Cardiac muscle cell (in vitro differentiated cells and primary cell): ENCODE data around the gene ATP4A. TPM values are rescaled to one million over a fixed set of nuclear protein-coding genes. Genes with fewer than 3 reads are reported as not detected.

ENCODE experiments used
- DNase-seq, 2 donors: peaks; one replicate each; pipeline versions ENCODE4 v3.0.0 to v3.0.0-alpha.2; 2010 to 2017; ENCODE audit warnings: low read depth in 1 of 2, low spot score in 1 of 2
- H3K27ac ChIP-seq: fragments of 200-600 bp; sonication (generic); 2 replicates; pipeline ENCODE4 v1.5.1; 2016
- H3K27me3 ChIP-seq: fragments of 200-600 bp; sonication (generic); 2 replicates; pipeline ENCODE4 v1.6.0; 2016; ENCODE audit warnings: control low read depth
- H3K36me3 ChIP-seq: fragments of 200-600 bp; sonication (generic); 2 replicates; pipeline ENCODE4 v1.5.1; 2016; ENCODE audit warnings: control low read depth
- H3K4me1 ChIP-seq: fragments of 200-600 bp; sonication (generic); 2 replicates; pipeline ENCODE4 v1.8.1; 2017; ENCODE audit warnings: low read depth, mild to moderate bottlenecking, mixed run types
- H3K4me3 ChIP-seq: fragments of 200-600 bp; sonication (generic); 2 replicates; pipeline ENCODE4 v1.5.1; 2016; ENCODE audit warnings: mild to moderate bottlenecking
- H3K9me3 ChIP-seq: fragments of 200-600 bp; sonication (generic); 2 replicates; pipeline ENCODE4 v1.5.1; 2017; ENCODE audit warnings: low read depth, mild to moderate bottlenecking, control low read depth
- polyA plus RNA-seq: library from polyadenylated mRNA; unstranded; fragments of >200 nt; fragmentation: Nextera tagmentation; extraction: Ambion mirVana; gene quantifications from 2 replicates; pipeline ENCODE4 v1.2.1, GENCODE V29; 2016
- total RNA-seq: library from RNA; depleted of rRNA; stranded (reverse); fragments of >200 nt; gene quantifications from 2 replicates; pipeline ENCODE4 v1.2.3, GENCODE V29; 2016
- TF ChIP-seq, protein P1 (sequence below): IDR thresholded peaks from 2 replicates; pipeline ENCODE4 v1.5.1; 2012; ENCODE audit warnings: low read depth, mild to moderate bottlenecking, low read length

The ATP4A gene
- total and polyA plus RNA-seq, 2 experiments from 2014 or later = 0.10 to 0.74 TPM

DNA sequence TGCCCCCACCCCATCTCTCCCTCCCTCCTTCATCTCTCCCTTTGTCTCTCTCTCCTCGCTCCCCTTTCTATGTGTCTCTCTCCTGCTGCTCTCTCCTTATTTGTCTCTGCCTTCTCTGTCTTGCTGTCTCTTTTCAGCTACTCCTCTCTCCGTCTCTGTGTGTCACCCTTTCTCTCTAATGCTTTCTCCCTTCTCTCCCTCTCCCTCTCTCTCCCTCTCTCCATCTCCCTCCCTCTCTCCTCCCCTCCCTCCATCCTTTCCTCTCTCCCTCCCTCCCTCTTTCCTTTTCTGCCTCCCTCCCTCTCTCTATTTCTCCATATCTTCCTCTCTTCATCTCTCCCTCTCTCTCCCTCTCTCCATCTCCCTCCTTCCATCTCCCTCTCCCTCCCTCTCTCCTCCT is 682 bp downstream of the ATP4A start:
- Histone ChIP-seq H3K27ac (no peak overlapping the region), H3K36me3 (no peaks in the 10 kb centered on the region), H3K9me3 (no peaks in the 10 kb centered on the region), H3K4me1 (no peaks in the 10 kb centered on the region), H3K4me3 (no peak overlapping the region), H3K27me3 (peaks cover 42% of the 10 kb centered on the region)
- DNase-seq = no peak
- TF ChIP-seq, protein P1, sequence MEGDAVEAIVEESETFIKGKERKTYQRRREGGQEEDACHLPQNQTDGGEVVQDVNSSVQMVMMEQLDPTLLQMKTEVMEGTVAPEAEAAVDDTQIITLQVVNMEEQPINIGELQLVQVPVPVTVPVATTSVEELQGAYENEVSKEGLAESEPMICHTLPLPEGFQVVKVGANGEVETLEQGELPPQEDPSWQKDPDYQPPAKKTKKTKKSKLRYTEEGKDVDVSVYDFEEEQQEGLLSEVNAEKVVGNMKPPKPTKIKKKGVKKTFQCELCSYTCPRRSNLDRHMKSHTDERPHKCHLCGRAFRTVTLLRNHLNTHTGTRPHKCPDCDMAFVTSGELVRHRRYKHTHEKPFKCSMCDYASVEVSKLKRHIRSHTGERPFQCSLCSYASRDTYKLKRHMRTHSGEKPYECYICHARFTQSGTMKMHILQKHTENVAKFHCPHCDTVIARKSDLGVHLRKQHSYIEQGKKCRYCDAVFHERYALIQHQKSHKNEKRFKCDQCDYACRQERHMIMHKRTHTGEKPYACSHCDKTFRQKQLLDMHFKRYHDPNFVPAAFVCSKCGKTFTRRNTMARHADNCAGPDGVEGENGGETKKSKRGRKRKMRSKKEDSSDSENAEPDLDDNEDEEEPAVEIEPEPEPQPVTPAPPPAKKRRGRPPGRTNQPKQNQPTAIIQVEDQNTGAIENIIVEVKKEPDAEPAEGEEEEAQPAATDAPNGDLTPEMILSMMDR = no peak

DNA sequence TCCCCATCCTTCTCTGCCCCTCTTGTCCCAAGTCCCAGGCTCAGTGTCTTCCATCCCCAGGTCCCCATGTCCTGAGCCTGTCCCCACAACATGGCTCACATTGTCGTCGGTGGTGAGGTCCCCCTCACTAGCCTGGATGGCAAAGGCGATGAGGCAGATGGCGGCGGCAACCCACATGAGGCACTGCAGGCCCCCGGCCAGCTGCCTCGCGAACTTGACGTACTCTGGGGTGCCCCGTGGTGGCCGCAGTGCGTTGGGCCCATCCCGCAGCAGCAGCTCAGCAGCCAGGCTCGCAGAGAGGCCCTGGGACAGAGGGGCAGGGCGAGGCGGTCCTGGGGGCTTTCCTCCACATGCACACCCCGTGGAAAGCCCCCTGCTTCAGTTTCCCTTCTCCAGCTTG is 1.1 kb downstream of the ATP4A start:
- DNase-seq = no peak
- TF ChIP-seq, protein P1 = no peak
- H3K9me3 ChIP-seq = no peaks in the 10 kb centered on the region
- no peak overlapping the region for H3K27ac ChIP-seq
- no peak overlapping the region for H3K4me3 ChIP-seq
- H3K36me3 ChIP-seq = no peaks in the 10 kb centered on the region
- H3K27me3 ChIP-seq = peaks cover 42% of the 10 kb centered on the region
- H3K4me1 ChIP-seq = no peaks in the 10 kb centered on the region

DNA sequence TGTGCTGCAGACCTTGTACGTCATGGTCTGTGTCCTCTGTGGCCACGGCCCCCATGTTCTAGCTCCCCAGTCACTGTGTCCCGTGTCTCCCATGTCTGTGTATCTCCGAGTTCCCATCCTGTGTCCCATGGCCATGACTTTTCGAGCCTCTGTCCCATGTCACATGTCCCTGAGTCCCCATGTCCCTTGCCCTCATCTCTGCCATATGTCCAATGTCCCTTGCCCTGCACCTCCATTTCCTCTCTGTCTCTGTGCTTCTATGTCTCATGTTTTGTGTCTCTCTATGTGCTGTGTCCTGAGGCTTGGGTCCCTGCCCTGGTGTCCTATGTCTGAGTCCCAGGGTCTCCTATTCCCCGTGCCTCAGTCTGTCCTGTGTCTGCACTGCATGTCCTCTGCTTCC is 2.0 kb downstream of the ATP4A start:
- no peaks in the 10 kb centered on the region for H3K36me3 ChIP-seq
- DNase-seq = no peak
- H3K9me3 ChIP-seq = no peaks in the 10 kb centered on the region
- TF ChIP-seq, protein P1 = no peak
- H3K27ac ChIP-seq = no peak overlapping the region
- H3K27me3 ChIP-seq = peaks cover 42% of the 10 kb centered on the region
- H3K4me3 ChIP-seq = no peak overlapping the region
- H3K4me1 ChIP-seq = no peaks in the 10 kb centered on the region

DNA sequence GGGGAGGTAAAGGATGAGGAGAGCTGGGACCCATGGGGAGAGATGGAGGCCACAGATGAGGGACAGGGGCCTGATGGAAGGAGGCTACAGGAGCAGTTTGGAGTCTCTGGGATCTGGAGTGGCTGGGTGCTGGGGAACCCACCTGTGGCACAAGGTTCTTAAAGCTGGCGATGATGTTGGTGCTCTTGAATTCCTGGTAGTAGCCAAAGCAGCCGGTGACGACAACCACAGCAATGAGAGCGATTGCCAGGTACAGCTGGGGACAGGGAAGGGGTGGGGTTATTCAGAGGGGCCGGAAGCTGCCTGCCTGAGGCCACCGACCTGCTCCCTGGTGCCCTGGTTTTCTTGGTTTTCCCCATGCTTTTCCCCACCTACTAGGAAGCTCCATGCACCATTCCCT is 2.8 kb downstream of the ATP4A start:
- Histone ChIP-seq H3K4me1 (no peaks in the 10 kb centered on the region), H3K27me3 (peaks cover 42% of the 10 kb centered on the region)

DNA sequence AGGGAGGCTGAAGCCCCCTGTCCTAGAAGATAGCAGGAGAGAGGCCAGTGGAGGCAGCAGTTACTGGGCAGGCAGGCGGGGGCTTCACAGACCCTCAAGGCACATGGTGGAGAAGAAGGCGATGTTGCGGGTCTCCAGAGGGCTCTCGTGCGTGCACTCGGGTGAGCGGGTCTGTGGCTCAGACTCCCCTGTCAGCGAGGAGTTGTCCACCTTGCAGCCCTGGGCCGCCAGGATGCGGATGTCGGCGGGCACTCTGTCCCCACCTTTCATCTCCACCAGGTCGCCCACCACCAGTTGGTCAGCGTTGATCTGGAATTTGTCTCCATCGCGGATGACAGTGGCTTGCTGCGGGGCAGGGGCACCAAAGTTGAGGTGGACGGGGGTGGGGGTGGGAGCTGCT is 3.2 kb downstream of the ATP4A start:
- Histone ChIP-seq H3K27ac (no peak overlapping the region), H3K9me3 (no peaks in the 10 kb centered on the region), H3K27me3 (peaks cover 42% of the 10 kb centered on the region), H3K4me1 (no peaks in the 10 kb centered on the region), H3K4me3 (no peak overlapping the region), H3K36me3 (no peaks in the 10 kb centered on the region)
- TF ChIP-seq, protein P1 = no peak
- DNase-seq = no peak

More for the DNA sequence above, 2.8 kb downstream of the ATP4A start:
- Histone ChIP-seq H3K36me3 (no peaks in the 10 kb centered on the region), H3K27ac (no peak overlapping the region), H3K4me3 (no peak overlapping the region), H3K9me3 (no peaks in the 10 kb centered on the region)
- DNase-seq = no peak
- TF ChIP-seq, protein P1 = no peak

DNA sequence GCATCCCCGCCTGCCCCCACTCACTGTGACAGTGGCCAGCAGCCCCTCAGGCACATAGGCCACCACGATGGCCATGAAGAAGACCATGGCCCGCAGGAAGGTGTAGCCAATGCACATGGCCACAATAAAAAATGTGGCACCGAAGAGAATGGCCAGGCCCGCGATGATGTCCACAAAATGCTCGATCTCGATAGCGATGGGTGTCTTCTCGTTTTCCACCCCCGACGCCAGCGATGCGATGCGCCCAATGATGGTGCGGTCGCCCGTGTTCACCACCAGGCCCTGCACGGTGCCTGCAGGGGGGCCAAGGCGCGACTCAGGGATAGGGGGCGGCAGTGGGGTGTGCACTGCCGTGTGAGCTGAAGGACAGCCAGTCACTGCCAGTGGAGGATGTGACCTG is 3.7 kb downstream of the ATP4A start:
- Histone ChIP-seq H3K4me1 (no peaks in the 10 kb centered on the region), H3K36me3 (no peaks in the 10 kb centered on the region), H3K27ac (no peak overlapping the region), H3K27me3 (peaks cover 42% of the 10 kb centered on the region), H3K9me3 (no peaks in the 10 kb centered on the region), H3K4me3 (no peak overlapping the region)
- TF ChIP-seq, protein P1 = no peak
- no peak for DNase-seq
